ENCODE measurements around the gene OR10G3.
"Not testable (repeated sequence)": the region's sequence is repeated elsewhere in the genome, so short reads cannot be mapped to it uniquely, and the experiment has no call there.

OR10G3 gene

GRCh38 chr14:21575661-21576060 lies 4.2 kb downstream of the OR10G3 start:
- TF ChIP-seq, protein P1, sequence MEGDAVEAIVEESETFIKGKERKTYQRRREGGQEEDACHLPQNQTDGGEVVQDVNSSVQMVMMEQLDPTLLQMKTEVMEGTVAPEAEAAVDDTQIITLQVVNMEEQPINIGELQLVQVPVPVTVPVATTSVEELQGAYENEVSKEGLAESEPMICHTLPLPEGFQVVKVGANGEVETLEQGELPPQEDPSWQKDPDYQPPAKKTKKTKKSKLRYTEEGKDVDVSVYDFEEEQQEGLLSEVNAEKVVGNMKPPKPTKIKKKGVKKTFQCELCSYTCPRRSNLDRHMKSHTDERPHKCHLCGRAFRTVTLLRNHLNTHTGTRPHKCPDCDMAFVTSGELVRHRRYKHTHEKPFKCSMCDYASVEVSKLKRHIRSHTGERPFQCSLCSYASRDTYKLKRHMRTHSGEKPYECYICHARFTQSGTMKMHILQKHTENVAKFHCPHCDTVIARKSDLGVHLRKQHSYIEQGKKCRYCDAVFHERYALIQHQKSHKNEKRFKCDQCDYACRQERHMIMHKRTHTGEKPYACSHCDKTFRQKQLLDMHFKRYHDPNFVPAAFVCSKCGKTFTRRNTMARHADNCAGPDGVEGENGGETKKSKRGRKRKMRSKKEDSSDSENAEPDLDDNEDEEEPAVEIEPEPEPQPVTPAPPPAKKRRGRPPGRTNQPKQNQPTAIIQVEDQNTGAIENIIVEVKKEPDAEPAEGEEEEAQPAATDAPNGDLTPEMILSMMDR (IDR thresholded peaks at IDR 0.05; ENCODE audit: insufficient read depth, low read depth, low read length, missing control alignments) = no peak
- no peak overlapping the region for H3K4me3 ChIP-seq (ENCODE audit: low read depth, low read length)
- no peak for DNase-seq (ENCODE audit: low read depth)

DNA sequence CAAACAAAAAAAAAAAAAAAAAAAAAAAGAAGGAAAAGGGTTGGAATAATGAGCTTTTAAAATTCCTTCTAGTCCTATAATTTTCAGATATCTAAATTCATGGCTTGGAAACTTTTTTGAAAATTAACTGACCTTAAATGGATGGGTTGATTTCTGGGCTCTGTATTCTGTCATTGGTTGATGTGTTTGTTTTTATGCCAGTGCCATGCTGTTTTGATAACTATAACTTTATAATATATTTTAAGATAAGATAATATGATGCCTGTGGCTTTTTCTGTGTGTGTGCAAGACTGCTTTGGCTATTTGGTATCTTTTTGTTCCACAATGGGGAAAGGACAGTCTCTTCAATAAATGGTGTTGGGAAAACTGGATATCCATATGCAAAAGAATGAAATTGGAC lies 7.3 kb downstream of the OR10G3 start:
- TF ChIP-seq, protein P1 (IDR thresholded peaks at IDR 0.05; ENCODE audit: insufficient read depth, low read depth, low read length, missing control alignments) = no peak
- no peak for DNase-seq (ENCODE audit: low read depth)
- no peak overlapping the region for H3K4me3 ChIP-seq (ENCODE audit: low read depth, low read length)

- TF ChIP-seq, protein P1 (IDR thresholded peaks at IDR 0.05; ENCODE audit: insufficient read depth, low read depth, low read length, missing control alignments) = no peak
- no peak overlapping the region for H3K4me3 ChIP-seq (ENCODE audit: low read depth, low read length)
- no peak for DNase-seq (ENCODE audit: low read depth)
Observed at GRCh38 chr14:21558703-21559170, 21.1 kb downstream of the OR10G3 start.

DNA sequence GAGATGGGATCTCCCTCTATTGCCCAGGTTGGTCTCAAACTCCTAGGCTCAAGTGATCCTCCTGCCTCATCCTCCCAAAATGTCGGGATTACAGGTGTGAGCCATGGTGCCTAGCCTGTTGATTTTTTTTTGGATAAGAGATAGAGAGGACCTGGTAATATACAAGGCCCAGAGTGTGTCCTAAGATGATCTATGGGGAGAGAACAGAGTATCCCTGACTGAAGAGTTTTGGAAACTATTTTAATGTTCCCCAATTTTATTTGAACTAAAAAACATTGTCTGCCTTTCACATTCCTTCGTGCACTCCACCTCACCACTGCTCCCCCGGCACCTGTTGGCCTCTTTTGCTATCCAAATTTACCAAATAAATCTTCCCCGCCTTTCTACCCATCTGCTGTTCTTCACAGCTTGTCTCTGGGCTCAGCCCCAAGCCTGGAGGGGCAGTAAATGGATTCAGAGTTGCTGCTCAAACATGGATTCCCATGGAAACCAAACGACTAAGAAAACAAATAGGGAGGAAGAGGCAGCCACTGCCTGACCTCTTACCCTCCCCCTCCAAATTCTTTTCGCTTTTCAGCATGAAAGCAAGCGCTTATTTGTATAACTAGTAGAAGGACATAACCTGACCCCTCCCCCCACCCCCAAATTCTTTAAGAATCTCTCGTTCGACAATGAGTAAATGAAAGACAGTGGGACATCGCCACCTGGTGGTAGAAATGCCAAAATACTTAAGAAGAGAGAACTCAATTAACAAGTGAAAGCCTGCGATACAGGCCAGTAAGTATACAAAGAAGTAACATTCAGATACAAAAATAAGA lies 22.6 kb downstream of the OR10G3 start:
- H3K4me3 ChIP-seq (ENCODE audit: low read depth, low read length) = peak overlapping the region; percentile 33

GRCh38 chr14:21556378-21557083 lies 23.3 kb downstream of the OR10G3 start:
- no peak overlapping the region for H3K4me3 ChIP-seq (ENCODE audit: low read depth, low read length)
- TF ChIP-seq, protein P1 (IDR thresholded peaks at IDR 0.05; ENCODE audit: insufficient read depth, low read depth, low read length, missing control alignments) = no peak
- no peak for DNase-seq (ENCODE audit: low read depth)

More for the DNA sequence above, 22.6 kb downstream of the OR10G3 start:
- DNase-seq (ENCODE audit: low read depth) = peak; percentile 89
- TF ChIP-seq, protein P1 (IDR thresholded peaks at IDR 0.05; ENCODE audit: insufficient read depth, low read depth, low read length, missing control alignments) = peak; percentile 53

DNA sequence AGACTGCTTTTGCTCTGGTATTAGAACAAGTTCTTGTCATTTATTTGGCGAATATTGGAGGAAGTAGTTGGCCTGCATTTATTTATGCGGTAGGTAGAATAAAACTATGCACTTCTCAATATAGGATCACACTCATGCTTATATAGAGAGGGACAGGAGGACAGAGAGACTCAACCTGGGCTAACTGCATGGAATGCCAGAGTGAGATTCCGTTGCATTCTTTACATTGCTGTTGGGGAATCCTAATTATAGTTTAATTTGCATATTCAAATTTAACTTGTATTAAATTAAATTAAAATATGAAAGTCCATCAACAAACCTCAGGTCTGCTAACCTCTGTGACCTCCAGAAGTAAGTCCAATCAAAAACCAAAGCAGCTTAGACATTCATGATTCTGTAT lies 26.6 kb downstream of the OR10G3 start:
- TF ChIP-seq, protein P1 (IDR thresholded peaks at IDR 0.05; ENCODE audit: insufficient read depth, low read depth, low read length, missing control alignments) = no peak

GRCh38 chr14:21544588-21544987 lies 35.3 kb downstream of the OR10G3 start:
- not testable (repeated sequence) for H3K4me3 ChIP-seq (ENCODE audit: low read depth, low read length); DNase-seq (ENCODE audit: low read depth)

More for the DNA sequence above, 26.6 kb downstream of the OR10G3 start:
- no peak for DNase-seq (ENCODE audit: low read depth)
- H3K4me3 ChIP-seq (ENCODE audit: low read depth, low read length) = no peak overlapping the region
